ENCODE data around the gene PDE6H.

The PDE6H gene

GRCh38 chr12:15013634-15014179, 40.9 kb downstream of the PDE6H start:
- H3K4me3 ChIP-seq (ENCODE audit: control insufficient read depth, low read depth, low read length), result no peak overlapping the region
- TF ChIP-seq CTCF (IDR thresholded peaks at IDR 0.05; ENCODE audit: control insufficient read depth, insufficient read depth, low read depth, low read length, missing control alignments), result no peak
- no peak for DNase-seq (ENCODE audit: low read depth)

GRCh38 chr12:15014708-15015107, 41.9 kb downstream of the PDE6H start:
- H3K4me3 ChIP-seq (ENCODE audit: control insufficient read depth, low read depth, low read length), result no peak overlapping the region
- TF ChIP-seq CTCF (IDR thresholded peaks at IDR 0.05; ENCODE audit: control insufficient read depth, insufficient read depth, low read depth, low read length, missing control alignments), result no peak
- no peak for DNase-seq (ENCODE audit: low read depth)

GRCh38 chr12:15015121-15015520, 42.3 kb downstream of the PDE6H start:
- no peak for TF ChIP-seq CTCF (IDR thresholded peaks at IDR 0.05; ENCODE audit: control insufficient read depth, insufficient read depth, low read depth, low read length, missing control alignments)

GRCh38 chr12:15020156-15020555, 47.3 kb downstream of the PDE6H start:
- H3K4me3 ChIP-seq (ENCODE audit: control insufficient read depth, low read depth, low read length), result no peak overlapping the region
- DNase-seq (ENCODE audit: low read depth), result no peak
- no peak for TF ChIP-seq CTCF (IDR thresholded peaks at IDR 0.05; ENCODE audit: control insufficient read depth, insufficient read depth, low read depth, low read length, missing control alignments)

More at GRCh38 chr12:15015121-15015520, 42.3 kb downstream of the PDE6H start:
- H3K4me3 ChIP-seq (ENCODE audit: control insufficient read depth, low read depth, low read length), result no peak overlapping the region
- no peak for DNase-seq (ENCODE audit: low read depth)

Data from AG09309 (cell line).